Hepatocyte (in vitro differentiated cells): ENCODE results near the gene ACTR3. TPM values are rescaled to one million over a fixed set of nuclear protein-coding genes. Genes with fewer than 3 reads are reported as not detected.

Source experiments
- DNase-seq: peaks from one replicate; pipeline ENCODE4 v3.0.0-alpha.2; 2016; ENCODE audit warnings: low spot score
- H2AFZ ChIP-seq: fragments of 200-600 bp; sonication (generic); 2 replicates; pipeline ENCODE4 v1.6.0; 2016; ENCODE audit warnings: antibody characterized with exemption, mild to moderate bottlenecking
- H3K27ac ChIP-seq: fragments of 200-600 bp; sonication (generic); 2 replicates; pipeline ENCODE4 v1.5.1; 2016; ENCODE audit warnings: mild to moderate bottlenecking
- H3K27me3 ChIP-seq: fragments of 200-600 bp; sonication (generic); 2 replicates; pipeline ENCODE4 v1.6.1; 2016
- H3K36me3 ChIP-seq: fragments of 200-600 bp; sonication (generic); replicated peaks from 2 replicates; pipeline ENCODE4 v1.5.1; 2016; ENCODE audit warnings: low read depth; ENCODE audit not compliant: insufficient read depth
- H3K4me1 ChIP-seq: fragments of 200-600 bp; sonication (generic); 2 replicates; pipeline ENCODE4 v1.5.1; 2016; ENCODE audit warnings: mild to moderate bottlenecking, moderate library complexity; ENCODE audit not compliant: insufficient read depth
- H3K4me2 ChIP-seq: fragments of 200-600 bp; sonication (generic); 2 replicates; pipeline ENCODE4 v1.6.0; 2016
- H3K4me3 ChIP-seq: fragments of 200-600 bp; sonication (generic); 2 replicates; pipeline ENCODE4 v1.5.1; 2016; ENCODE audit warnings: mild to moderate bottlenecking
- H3K79me2 ChIP-seq: fragments of 200-600 bp; sonication (generic); 2 replicates; pipeline ENCODE4 v1.6.0; 2017; ENCODE audit warnings: mild to moderate bottlenecking
- H3K9me2 ChIP-seq: fragments of 200-600 bp; sonication (generic); replicated peaks from 2 replicates; pipeline ENCODE4 v1.6.0; 2017; ENCODE audit warnings: mild to moderate bottlenecking; ENCODE audit not compliant: insufficient read depth
- H3K9me3 ChIP-seq: fragments of 200-600 bp; sonication (generic); 2 replicates; pipeline ENCODE4 v1.5.1; 2016; ENCODE audit warnings: low read depth, mild to moderate bottlenecking
- H4K20me1 ChIP-seq: fragments of 200-600 bp; sonication (generic); 2 replicates; pipeline ENCODE4 v1.6.0; 2016; ENCODE audit warnings: mild to moderate bottlenecking; ENCODE audit not compliant: insufficient read depth, poor library complexity, severe bottlenecking
- EZH2 ChIP-seq: fragments of 200-600 bp; sonication (generic); IDR thresholded peaks from 2 replicates; pipeline ENCODE4 v1.6.1; 2016; ENCODE audit warnings: antibody characterized with exemption, mild to moderate bottlenecking, borderline replicate concordance
- EZH2phosphoT487 ChIP-seq: fragments of 200-600 bp; sonication (generic); IDR thresholded peaks from one replicate; pipeline ENCODE4 v1.6.1; 2018; ENCODE audit warnings: antibody characterized with exemption, mild to moderate bottlenecking, low read depth, moderate library complexity; ENCODE audit not compliant: unreplicated experiment, severe bottlenecking
- WGBS: methylation state at CpG from one replicate; pipeline ENCODE4 v1.1.6; 2016; ENCODE audit warnings: low lambda C conversion rate; ENCODE audit errors: missing lambda C conversion rate; 5-methylcytosine and 5-hydroxymethylcytosine counted together
- polyA plus RNA-seq: library from polyadenylated mRNA; unstranded; fragments of >200 nt; fragmentation: Nextera tagmentation; extraction: Ambion mirVana; gene quantifications from 2 replicates; pipeline ENCODE4 v1.2.1, GENCODE V29; 2016
- total RNA-seq: library from RNA; depleted of rRNA; stranded (reverse); fragments of >200 nt; gene quantifications from 2 replicates; pipeline ENCODE4 v1.2.3, GENCODE V29; 2014
- TF ChIP-seq, protein P1 (sequence below): fragments of 200-600 bp; sonication (generic); IDR thresholded peaks from 2 replicates; pipeline ENCODE4 v1.5.1; 2016; ENCODE audit warnings: antibody characterized with exemption, mild to moderate bottlenecking; ENCODE audit not compliant: poor library complexity

Gene ACTR3
- total and polyA plus RNA-seq, 2 experiments from 2014 or later, result 140 to 194 TPM

DNA sequence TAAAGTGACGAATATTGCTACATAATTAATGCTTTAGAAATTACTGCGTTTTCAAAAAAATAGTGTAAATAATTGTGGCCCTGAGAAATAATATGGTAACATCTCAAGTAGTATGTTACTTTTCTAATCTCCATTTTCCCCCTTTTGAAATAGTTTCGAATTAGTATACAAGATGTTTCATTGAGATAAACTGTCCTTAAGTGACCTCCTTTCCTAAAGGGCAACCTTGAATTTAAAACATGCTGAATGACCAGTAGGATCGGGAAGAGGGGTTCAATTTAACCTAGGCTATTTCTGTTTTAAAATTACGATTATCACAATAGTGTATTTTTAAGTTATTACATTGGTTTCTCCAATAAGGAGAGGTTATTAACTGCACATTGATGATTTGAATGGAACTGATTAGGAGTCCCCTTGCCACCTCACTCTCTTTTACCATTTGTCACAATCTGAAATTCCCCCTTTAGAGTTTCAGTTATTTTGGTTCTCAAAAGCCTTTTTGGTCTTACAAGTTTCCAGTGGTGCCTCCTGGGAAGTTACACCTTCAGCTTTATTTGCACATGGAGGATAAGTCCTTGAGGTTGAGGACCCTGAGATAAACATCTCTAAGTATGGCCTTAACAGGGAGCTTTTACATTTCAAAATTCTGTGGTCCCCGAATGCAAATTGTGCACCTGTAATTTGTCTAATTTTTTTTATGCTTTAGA is 2.3 kb downstream of the ACTR3 start:
- Histone ChIP-seq H2AFZ (no peak overlapping the region), H3K4me3 (peak overlapping the region; percentile 51), H3K27ac (peak overlapping the region; percentile 98), H3K4me1 (peaks cover 36% of the 10 kb centered on the region), H3K9me2 (no peaks in the 10 kb centered on the region), H3K4me2 (peak overlapping the region; percentile 73), H3K27me3 (no peaks in the 10 kb centered on the region), H3K9me3 (no peaks in the 10 kb centered on the region), H3K79me2 (peaks cover 82% of the 10 kb centered on the region), H3K36me3 (no peaks in the 10 kb centered on the region), H4K20me1 (peaks cover 49% of the 10 kb centered on the region)
- DNase-seq, result no peak
- no peak for TF ChIP-seq EZH2phosphoT487
- TF ChIP-seq EZH2, result no peak
- TF ChIP-seq, protein P1, sequence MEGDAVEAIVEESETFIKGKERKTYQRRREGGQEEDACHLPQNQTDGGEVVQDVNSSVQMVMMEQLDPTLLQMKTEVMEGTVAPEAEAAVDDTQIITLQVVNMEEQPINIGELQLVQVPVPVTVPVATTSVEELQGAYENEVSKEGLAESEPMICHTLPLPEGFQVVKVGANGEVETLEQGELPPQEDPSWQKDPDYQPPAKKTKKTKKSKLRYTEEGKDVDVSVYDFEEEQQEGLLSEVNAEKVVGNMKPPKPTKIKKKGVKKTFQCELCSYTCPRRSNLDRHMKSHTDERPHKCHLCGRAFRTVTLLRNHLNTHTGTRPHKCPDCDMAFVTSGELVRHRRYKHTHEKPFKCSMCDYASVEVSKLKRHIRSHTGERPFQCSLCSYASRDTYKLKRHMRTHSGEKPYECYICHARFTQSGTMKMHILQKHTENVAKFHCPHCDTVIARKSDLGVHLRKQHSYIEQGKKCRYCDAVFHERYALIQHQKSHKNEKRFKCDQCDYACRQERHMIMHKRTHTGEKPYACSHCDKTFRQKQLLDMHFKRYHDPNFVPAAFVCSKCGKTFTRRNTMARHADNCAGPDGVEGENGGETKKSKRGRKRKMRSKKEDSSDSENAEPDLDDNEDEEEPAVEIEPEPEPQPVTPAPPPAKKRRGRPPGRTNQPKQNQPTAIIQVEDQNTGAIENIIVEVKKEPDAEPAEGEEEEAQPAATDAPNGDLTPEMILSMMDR, result no peak
- 70% methylated on average over 6 of the region's 6 CpGs for WGBS

DNA sequence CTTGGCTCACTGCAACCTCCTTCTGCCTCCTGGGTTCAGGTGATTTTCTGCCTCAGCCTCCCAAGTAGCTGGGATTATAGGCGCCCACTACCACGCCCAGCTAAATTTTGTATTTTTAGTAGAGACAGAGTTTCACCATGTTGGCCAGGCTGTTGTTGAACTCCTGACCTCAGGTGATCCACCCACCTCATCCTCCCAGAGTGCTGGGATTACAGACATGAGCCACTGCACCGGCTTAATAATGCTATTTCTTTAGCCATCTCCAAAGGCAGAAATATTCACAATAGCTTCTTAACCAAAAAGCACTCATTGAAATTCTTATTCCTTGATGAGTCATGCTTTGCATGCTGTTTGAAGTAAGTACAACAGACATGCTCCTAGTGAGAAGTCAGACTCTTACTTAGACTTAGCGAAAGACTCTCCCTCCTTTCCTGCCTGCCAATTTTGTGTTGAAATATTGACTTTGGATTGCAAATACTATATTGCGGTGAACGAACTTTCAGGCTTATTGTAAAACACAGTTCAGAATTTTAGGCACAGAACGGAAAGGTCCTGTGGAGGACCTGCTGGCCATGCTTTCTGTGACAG is 4.4 kb downstream of the ACTR3 start:
- WGBS, result 53% methylated on average over 7 of the region's 7 CpGs
- Histone ChIP-seq H3K79me2 (peaks cover 87% of the 10 kb centered on the region), H3K27ac (peak overlapping the region; percentile 26), H4K20me1 (peaks cover 68% of the 10 kb centered on the region), H3K4me1 (peaks cover 25% of the 10 kb centered on the region), H3K9me2 (no peaks in the 10 kb centered on the region), H3K27me3 (no peaks in the 10 kb centered on the region), H3K4me3 (no peak overlapping the region), H2AFZ (no peak overlapping the region), H3K9me3 (no peaks in the 10 kb centered on the region), H3K36me3 (no peaks in the 10 kb centered on the region), H3K4me2 (peak overlapping the region; percentile 50)
- DNase-seq, result peak; percentile 41
- TF ChIP-seq EZH2phosphoT487, result no peak

DNA sequence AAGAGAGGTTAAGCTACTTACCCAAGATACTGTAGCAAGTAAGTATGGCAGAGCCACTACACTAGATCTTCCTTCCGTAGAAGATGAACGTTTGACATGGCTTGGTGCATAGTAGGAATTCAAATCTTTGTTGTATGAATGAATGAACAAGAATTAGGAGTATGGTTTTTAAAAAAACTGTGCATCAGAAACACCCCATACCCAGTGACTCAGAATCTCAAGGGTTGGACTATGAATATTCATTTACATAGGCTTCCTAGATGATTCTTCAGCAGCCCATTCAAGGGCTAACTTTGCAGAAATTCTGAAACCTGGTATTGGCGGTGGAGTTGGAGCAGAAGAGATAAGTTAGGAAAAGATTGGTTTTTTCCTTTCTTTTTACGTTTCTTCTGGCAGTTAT is 5.4 kb downstream of the ACTR3 start:
- Histone ChIP-seq H3K4me3 (no peak overlapping the region), H3K4me2 (peak overlapping the region; percentile 50), H4K20me1 (peaks cover 79% of the 10 kb centered on the region), H3K36me3 (no peaks in the 10 kb centered on the region), H3K27ac (no peak overlapping the region), H3K4me1 (peaks cover 25% of the 10 kb centered on the region), H3K27me3 (no peaks in the 10 kb centered on the region), H3K9me2 (no peaks in the 10 kb centered on the region), H2AFZ (no peak overlapping the region), H3K9me3 (no peaks in the 10 kb centered on the region), H3K79me2 (peaks cover 97% of the 10 kb centered on the region)
- DNase-seq, result no peak
- TF ChIP-seq, protein P1, result no peak
- TF ChIP-seq EZH2, result no peak
- TF ChIP-seq EZH2phosphoT487, result no peak
- 84% methylated on average over 4 of the region's 4 CpGs for WGBS

DNA sequence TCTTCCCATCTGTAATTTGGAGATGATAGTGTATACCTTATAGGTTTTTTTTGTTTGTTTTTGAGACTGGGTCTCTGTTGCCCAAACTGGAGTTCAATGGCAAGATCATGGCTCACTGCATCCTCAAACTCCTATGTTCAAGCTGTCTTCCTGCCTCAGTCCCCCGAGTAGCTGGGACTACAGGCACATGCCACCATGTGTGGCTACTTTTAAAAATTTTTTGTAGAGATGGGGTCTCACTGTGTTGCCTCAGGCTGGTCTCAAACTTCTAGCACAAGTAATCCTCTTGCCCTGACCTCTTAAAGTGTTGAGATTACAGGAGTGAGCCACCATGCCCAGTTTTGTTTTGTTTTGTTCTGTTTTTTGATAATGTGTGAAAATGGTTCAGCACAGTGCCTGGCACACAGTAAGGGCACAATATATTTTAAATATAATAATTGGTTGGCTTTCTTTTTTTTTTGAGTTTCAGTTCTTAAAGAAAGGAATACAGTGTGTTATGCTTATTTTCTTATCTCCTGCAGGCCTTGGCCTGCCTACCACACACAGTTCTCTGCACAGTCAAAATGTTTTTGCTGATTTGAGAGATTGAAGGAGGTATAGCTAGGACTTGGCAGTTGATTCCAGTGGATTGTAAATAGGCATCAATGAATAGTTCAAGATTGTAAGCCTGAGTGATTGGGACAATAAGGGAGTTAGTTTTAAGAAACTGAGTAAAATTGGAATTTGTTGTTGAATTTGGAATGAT is 6.1 kb downstream of the ACTR3 start:
- WGBS, result 73% methylated on average over 1 of the region's 1 CpG
- TF ChIP-seq EZH2phosphoT487 (no peak), EZH2 (no peak)
- TF ChIP-seq, protein P1, result no peak
- Histone ChIP-seq H3K4me1 (peaks cover 27% of the 10 kb centered on the region), H4K20me1 (peaks cover 85% of the 10 kb centered on the region), H3K4me2 (no peak overlapping the region), H3K27ac (no peak overlapping the region), H3K27me3 (no peaks in the 10 kb centered on the region), H3K9me2 (no peaks in the 10 kb centered on the region), H3K9me3 (no peaks in the 10 kb centered on the region), H3K36me3 (no peaks in the 10 kb centered on the region), H2AFZ (no peak overlapping the region), H3K79me2 (peaks cover 100% of the 10 kb centered on the region), H3K4me3 (no peak overlapping the region)
- DNase-seq, result no peak
